RCC 7860 (cell line): ENCODE results near the gene CTNNBL1.
"Not testable (repeated sequence)": the region's sequence is repeated elsewhere in the genome, so short reads cannot be mapped to it uniquely, and the experiment has no call there.

Source experiments
- DNase-seq: peaks from one replicate; pipeline ENCODE4 v3.0.0-alpha.2; 2015; ENCODE audit warnings: low spot score
- FAIRE-seq: peaks from 2 replicates; lab custom pipeline; 2012; peaks lifted over from hg19 to GRCh38; lab: Jason Lieb, UNC

The CTNNBL1 gene

DNA sequence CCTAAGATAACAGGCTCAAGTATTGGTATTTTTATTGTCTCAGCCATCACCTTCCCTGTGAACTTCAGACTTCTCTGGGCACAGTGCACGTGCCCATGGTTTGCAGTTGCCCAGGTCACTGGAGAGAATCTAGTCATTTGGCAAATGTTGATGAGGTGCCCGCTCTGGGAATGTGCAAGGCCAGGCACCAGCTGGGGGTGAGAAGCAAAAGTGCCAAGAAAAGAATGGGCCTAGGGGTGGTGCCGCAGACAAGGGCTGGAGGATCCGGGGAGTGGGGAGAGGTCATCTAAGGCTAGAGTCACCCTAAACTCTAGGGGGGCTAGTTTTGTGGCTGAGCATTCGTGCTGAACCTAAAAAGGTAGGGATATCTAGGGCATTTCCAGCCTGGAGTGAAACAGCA, 152.0 kb downstream of the CTNNBL1 start:
- no peak for DNase-seq
- FAIRE-seq, result no peak

DNA sequence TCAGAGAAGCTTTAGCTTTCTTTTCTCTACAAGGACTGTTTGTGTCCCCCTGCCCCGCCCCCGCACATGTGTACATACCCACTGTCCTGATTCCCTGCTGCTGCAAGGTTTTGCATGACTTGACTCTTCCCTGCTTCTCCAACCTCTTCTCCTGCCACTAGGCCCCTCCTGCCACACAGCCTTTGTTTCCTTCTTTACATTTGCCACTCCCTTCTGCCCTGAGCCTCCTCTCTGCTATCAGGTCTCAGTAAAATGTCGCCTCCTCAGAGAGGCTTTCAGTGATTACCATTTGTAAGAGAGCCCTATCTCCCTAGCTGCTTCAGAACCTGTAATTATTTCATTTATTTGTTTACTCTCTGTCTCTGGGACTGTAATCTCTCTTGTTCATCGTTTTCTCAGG, 152.7 kb downstream of the CTNNBL1 start:
- DNase-seq, result no peak

DNA sequence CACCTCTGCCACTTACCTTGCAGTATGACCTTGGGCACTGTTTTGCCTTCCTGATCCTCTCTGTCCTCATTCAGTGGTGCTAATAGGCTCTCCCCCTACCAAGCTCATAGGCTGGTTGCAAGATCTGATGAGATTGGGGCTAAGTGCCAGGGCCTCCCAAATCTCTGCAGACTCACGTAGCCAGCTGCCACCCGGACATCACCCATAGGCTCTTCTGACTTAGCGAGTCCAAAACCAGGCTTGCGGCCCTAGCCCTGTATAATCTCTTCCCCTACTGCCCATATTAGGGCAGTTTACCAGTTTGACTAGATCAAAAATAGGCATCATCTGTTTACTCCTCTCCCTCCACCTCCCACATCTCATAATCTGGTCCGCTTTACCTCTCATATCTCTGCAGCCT, 154.9 kb downstream of the CTNNBL1 start:
- FAIRE-seq (no peak), DNase-seq (no peak)

More for the DNA sequence above, 152.7 kb downstream of the CTNNBL1 start:
- FAIRE-seq, result no peak

DNA sequence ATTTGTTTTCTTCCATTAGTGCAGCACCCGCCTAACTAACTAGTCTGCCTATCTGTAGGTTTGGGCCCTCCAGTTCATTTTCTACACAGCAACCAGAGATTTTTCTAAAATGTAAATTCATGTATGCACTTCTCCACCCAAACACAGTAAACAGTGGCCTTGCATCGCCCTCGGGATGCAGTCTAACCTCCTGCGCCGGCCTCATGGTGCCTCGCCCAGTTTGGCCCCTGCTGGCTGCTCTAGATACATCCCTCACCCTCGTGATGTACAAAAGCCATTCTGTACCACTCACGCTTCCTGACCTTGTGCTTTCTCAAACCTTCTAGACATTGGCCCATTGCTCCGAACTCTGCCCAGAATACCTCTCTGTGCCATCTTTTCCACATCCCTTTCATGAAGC, 155.3 kb downstream of the CTNNBL1 start:
- DNase-seq (no peak), FAIRE-seq (no peak)

DNA sequence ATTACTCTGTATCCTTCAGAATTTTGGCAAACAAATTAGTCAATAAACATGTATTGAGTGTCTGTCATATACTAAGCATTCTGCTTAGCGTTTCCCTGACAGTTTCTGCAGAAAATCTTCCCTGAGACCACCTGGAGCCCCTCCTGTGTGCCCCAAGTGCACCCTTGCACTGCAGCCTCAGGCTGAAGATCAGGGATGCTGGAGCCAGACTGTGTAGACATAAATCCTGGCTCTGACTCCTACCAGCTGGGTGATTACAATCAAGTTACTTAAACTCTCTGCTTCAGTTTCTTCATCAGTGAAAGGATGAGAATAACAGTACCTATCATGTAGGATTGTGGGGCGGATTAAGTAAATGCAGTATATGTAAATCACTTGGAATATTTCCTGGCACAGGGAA, 155.7 kb downstream of the CTNNBL1 start:
- DNase-seq (no peak), FAIRE-seq (no peak)

DNA sequence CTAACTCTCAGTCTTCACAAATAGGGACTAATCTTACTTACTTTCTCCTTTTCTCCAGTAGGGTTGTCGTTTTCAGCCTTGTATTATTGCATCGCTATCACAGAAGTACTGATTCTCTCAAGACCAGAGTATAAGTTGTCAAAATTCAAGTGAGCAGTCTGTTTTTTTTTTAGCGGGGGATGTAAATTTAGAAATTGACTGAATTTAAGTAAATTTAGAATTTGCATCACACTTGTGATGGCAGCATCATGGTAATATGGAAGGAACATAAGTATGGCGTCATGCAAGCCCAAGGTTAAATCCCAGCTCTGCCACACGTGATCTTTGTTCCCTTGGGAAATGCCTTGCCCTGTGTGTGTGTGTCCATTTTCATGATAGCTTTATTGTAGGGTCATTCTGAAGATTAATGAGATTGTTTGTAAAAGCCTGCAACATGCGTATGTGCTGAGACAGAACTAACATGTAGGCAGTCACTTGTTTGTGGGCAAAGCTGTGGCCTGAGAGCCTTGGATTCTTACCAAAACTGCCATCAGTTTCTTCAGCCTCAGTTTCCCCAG, 156.3 kb downstream of the CTNNBL1 start:
- FAIRE-seq (no peak), DNase-seq (no peak)

DNA sequence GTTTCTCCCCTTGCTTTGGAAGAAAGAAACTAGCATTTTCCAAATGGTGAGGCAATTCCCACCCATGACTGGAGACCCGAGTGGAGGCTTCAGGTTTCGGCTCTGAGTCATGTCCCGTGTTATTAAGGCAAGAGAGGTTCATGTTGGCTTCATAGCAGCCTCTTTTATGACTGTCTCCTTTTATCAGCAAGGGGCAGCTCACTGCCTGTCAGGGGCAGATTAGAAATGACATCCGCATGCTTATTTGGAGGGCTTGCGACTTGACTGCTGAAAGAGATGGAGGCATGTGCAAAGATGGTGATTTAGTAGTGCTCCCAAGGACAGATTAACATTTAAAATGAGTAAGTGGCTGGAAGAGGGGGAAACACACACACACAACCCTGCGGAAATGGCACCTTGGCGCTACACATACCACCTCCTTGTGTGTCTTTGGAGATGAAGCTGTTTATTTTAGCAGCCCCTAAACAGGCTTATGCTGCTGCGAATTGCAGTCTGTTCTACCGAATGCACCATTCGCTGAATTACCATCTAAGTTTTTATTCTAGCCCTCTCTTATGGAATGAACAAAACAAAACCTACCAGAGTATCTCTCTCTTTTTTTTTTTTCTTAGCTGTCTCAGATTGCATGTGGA, 157.0 kb downstream of the CTNNBL1 start:
- DNase-seq (no peak), FAIRE-seq (no peak)

DNA sequence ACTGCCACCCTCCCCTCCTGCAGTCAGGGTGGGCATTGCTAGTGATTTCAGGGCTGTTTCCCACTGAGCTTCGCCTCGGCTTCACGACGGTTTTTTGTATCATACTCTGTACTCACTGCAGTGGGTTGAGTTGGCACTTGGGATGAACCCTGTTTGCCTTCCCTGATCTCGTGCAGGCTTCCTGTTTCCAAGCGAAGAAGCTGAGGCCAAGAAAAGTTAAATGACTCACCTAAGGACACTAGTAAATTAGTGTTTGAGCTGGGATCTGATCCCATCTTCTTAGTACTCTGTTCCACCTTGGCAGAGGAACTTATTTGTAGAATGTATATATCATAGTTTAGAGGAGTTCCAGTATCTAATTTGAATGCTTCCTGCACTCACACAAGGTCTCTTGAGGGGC, 158.8 kb downstream of the CTNNBL1 start:
- FAIRE-seq (no peak), DNase-seq (no peak)

DNA sequence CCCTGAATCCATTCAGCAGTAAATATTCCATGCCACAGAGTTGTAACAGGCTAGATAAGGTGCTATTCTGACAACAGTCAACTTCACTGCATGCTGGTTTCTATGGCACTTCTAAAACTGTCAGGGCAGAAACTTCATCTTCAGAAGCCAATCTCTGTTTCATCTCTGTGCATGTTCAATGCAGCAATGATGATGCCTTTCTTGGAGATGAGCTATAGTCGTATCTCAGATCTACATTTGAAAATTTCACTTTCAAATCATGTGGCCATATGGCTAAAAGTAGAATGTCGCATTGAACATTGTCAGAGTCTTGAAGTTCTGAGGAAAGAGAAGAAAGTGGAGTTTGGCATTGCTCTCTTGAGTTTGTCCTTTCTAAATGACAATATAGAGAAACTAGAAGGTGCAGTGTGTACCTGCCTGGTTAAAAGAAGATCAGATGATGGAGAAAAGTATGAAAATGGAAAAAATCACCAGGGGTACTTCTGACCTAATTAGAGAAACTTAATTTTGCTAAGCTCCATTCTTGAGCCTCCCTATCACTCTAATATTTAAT, 160.1 kb downstream of the CTNNBL1 start:
- FAIRE-seq, result no peak

DNA sequence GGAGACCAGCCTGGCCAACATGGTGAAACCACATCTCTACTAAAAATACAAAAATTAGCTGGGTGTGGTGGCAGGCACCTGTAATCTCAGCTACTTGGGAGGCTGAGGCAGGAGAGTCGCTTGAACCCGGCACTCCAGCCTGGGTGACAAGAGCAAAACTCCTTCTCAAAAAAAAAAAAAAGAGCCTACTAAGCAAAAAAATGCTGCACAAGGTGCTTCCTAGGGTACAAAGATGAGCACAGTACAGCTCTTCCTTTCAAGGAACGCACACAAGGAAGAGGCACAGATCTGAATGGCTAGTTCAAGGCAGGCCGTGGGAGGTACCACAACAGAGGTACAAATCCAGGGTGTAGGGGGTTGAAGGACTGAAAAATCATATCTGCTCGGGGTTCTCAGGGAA, 162.2 kb downstream of the CTNNBL1 start:
- DNase-seq, FAIRE-seq: not testable (repeated sequence)

More for the DNA sequence above, 160.1 kb downstream of the CTNNBL1 start:
- DNase-seq, result no peak

DNA sequence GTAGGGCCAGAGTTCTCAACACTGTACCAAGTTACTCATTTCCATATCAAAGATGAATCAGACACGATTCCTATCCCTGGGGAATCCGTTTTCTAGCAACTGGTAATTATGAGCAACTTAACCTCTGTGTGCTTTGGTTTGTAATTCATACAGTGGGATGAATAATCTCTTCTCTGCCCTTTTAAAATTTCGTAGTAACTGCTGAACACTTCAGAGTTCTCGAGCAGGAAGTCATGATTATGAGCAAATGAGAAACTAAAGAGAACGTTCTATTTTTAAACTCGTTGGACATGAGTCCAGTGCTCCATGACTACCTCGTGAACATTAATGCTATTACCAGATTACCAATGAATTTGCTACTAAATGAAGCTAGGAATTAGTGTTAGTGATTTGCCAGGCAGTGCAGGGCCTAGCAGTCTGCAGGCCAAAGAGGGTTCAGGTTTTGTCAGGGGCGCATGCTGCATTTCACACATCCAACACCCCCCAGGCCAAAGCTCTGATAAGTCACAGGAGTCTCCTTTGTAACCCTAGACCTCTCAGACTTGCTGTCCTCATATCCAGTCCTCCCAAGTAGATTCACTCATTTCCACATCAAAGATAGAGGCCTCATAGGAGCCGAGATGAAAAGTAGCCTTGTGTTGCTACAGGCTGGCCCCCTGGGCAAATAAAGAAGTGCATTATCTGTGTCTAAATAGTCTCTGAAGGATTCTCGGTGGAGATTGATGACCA, 163.3 kb downstream of the CTNNBL1 start:
- no peak for DNase-seq
- FAIRE-seq, result no peak

DNA sequence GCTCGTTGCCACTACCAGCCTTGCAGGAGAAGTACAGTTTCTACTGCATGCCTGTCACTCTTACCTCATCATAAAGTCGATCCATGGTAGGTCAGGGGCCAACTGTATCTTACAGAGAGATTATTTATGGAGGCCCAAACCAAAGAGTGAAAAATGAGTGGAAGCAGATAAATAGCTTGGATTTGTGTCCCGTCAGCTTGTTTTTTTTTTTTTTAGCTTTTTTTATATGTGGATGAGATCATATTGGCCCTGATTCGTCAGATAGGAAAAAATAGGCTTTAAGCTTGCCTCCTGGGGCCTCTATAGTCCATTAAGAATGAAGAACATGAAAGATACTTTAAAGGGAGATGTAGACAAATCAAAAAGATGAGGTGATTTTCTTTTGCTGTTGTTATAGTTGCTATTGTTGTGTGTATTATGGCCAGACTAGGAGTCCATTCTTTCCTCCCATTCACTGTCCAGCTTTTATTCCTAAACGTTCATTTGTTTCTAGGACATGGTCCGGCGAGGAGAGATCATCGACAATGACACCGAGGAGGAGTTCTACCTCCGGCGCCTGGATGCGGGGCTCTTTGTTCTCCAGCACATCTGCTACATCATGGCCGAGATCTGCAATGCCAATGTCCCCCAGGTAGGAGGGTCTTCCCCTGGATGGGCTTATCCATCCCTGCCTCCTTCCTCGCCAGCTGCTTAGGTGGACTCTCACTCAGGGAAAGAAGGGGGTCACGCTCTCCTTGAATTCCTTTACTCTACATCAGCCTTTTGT, 165.8 kb downstream of the CTNNBL1 start:
- FAIRE-seq, result no peak
- DNase-seq, result no peak

DNA sequence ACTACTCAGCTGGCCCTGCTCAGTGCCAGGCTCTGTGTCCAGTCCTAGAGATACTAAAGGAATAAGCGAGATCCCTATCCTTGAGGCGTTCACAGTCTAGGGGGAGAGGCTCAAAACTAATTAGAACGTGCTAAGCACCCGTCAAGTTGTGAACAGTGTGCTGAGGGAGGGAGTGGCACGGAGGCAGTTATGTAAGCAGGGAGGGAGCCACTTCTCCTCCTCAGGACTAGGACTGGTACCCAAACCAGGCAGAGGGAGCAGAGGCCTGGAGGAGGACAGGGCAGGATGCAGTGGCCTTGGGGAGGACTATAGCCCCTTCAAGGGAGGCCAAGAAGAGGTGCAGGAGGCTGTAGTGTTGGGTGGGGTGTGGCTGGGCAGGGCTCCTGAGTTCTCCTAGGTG, 169.5 kb downstream of the CTNNBL1 start:
- no peak for FAIRE-seq

DNA sequence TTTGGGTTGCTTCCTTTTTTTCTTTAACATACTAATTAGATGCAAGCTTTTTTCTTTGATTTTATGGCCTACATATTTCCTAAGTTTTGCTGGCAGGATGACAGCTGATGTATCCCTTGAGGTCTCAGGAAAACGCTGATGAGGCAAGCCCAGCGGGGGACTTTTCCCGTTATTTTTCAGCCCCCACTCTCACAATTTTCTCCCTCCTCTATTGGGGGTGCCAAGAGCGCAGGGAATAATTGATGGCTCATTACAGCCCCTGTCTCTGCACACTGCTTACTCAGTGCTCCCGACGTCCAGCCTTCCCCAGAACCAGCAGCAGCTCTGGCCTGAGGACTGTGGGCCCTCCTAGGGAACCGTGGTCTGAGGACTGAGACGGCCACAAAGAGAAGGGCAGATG, 170.5 kb downstream of the CTNNBL1 start:
- no peak for FAIRE-seq
- DNase-seq, result no peak

More for the DNA sequence above, 169.5 kb downstream of the CTNNBL1 start:
- no peak for DNase-seq

DNA sequence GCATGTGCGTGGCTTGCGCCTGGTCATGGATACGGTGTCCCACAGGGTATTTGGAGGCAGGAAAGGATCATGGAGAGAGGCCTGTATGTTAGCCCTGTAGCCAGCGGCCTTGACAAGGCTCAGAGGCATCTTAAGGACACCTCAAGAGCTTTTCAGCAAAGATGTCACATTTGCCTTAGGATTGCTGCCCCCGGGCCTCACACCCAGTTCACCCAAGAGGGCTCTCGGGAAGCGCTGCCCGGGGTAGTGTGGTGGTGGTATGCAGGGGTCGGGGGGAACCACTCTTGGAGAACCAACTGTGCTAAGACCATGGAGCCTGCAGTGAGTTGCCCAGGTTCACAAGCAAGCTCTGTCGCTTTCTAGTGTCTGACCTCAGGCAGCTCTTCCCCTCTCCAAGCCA, 172.2 kb downstream of the CTNNBL1 start:
- FAIRE-seq (no peak), DNase-seq (no peak)

DNA sequence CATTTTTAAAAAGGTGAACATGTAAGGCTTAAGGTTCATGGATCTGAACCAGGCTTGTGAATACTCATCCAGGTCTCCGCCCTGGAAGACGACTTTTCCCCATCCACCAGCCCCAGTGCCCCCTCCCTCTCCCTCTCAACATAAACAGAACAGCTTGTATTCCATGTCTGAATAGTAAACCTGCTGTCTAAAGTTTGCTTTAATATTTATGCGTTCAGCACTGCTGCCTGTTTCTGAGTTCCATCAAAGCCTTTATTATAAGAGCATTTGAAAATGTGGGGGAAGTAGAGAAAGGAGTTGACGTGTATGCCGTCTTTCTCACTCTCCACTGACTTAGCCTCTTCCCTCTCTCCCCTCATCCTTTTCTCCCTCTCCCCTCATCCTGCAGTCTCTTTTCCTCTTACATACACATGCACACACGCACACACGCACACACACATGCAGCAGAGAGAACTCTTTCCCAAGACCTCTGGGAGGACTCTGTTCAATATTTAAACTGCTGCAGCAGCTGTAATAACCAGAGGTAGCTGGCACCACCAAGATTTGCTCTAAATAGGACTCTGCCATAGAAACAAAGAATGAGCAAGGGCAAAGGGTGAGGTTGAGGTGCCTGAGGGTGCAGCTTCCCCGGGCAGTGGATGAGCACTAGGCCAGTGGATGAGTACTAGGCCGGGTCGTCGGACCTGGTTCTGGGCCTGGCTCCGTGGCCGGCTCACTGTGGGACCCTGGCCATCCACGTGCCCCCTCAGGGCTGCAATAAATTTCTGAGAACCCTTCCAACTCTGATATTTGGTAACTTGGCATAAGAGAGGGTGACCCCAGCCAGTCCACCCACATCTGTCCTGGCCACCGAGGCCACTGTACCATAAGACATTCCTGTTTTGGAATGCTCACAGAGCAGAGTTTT, 173.7 kb downstream of the CTNNBL1 start:
- DNase-seq, result no peak
- no peak for FAIRE-seq

DNA sequence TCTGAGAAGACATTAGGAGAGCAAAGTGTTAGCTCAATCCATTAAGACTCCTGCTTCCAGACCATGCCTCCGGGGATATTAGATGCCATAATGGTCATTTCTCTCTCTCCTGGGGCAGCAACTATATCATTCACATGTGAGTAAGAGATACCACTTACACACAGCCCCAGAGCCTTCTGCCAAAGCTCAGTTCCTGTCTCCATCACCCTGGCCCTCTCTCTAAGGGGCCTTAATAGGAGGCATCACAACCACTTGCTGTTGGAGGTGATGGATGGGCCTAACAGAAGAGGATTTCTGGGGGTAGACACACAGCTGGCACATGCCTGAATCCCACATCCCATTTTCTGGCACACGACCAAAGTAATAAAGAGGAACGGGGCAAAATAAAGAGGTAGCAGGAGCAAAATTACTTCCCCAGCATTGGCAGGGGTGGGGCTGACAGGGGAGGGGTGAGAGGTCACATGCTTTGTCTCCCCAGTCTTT, 175.1 kb downstream of the CTNNBL1 start:
- DNase-seq (no peak), FAIRE-seq (no peak)

DNA sequence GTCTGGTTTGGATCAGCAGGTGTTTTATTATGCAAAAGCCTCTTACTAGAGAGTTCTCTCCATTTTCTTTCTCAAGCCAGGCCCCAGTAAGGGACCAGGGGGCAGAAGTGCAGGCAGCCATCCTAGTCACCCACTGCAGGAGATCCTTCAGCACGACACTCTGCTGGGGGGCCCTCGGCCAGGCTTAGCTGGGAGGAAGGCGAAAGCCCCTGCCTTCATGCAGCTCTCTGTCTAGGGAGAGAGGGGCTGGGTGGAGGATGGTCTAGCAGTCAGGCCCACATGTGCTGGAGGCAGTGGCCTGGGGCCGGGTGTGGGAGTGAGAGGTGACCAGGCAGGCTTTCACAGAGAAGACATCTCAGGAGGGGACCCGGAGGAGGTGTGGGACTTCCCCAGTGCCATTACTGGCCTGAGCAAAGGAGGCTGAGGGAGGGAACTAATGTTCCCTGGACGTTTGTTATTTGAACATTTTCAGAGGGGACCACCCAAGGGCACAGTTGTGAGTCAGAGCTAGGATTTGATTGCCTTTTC, 175.6 kb downstream of the CTNNBL1 start:
- FAIRE-seq (no peak), DNase-seq (no peak)

DNA sequence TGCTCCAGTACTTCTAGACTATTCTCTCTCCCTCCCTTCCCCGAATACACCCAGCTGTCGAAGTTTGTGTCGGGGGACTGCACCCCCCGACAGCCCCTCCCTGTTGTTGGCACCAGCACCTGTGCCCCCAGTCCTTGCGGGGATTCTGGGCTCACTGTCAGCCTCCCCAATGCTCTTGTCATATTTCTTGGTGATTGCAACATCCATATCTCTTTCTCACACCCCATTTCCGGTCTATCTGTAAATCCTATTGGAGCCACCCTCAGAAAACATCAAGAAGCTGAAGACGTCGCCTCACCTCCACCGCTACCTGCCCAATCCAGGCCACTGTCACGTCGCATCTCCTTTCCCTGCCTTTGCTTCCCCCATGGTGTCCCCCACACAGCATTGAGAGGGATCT, 176.5 kb downstream of the CTNNBL1 start:
- FAIRE-seq, result no peak

DNA sequence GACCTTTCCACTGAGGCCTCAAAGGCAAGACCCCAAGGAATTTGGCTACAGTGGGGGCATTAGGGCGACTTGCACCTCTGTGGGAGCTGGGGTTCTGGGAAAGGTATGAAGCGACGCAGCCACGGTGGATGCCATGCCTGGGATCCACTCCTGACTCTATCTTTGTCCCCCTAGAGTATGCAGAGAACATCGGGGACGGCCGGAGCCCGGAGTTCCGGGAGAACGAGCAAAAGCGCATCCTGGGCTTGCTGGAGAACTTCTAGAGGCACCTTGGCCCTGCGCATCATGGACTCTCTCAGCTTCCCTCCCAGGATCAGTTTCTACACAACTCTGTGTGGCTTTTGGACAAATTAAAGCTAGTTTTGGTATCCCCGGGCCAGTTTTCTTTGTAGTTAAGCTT, 177.9 kb downstream of the CTNNBL1 start:
- DNase-seq (no peak), FAIRE-seq (no peak)

More for the DNA sequence above, 176.5 kb downstream of the CTNNBL1 start:
- no peak for DNase-seq
